Keratinocyte (primary cell): ENCODE results near the gene RBM38. TPM values are rescaled to one million over a fixed set of nuclear protein-coding genes. Genes with fewer than 3 reads are reported as not detected.

ENCODE experiments used
- DNase-seq: peaks from one replicate; pipeline ENCODE4 v3.0.0-alpha.2; 2011; ENCODE audit warnings: low read depth, missing footprints, low spot score
- FAIRE-seq: peaks from 2 replicates; lab custom pipeline; 2011; peaks lifted over from hg19 to GRCh38; lab: Jason Lieb, UNC
- H2AFZ ChIP-seq: 2 replicates; pipeline ENCODE4 v1.6.0; 2012; ENCODE audit warnings: low read length, control low read depth, inconsistent platforms; ENCODE audit not compliant: control insufficient read depth
- H3K27ac ChIP-seq: 2 replicates; pipeline ENCODE4 v1.5.1; 2011; ENCODE audit warnings: low read length; ENCODE audit not compliant: control insufficient read depth, insufficient read depth
- H3K27me3 ChIP-seq: 3 replicates; pipeline ENCODE4 v1.6.0; 2011; ENCODE audit warnings: low read length; ENCODE audit not compliant: control insufficient read depth, insufficient read depth; ENCODE audit errors: extremely low read depth
- H3K36me3 ChIP-seq, 2 experiments: 2 replicates in 1 of 2; 3 replicates in 1 of 2; pipeline ENCODE4 v1.5.1; 2011; ENCODE audit warnings: low read length in 2 of 2, mild to moderate bottlenecking in 1 of 2; ENCODE audit not compliant: control insufficient read depth in 2 of 2, insufficient read depth in 2 of 2; ENCODE audit errors: extremely low read depth in 1 of 2
- H3K4me1 ChIP-seq: 3 replicates; pipeline ENCODE4 v1.5.1; 2011; ENCODE audit warnings: low read length; ENCODE audit not compliant: control insufficient read depth, insufficient read depth; ENCODE audit errors: extremely low read depth
- H3K4me2 ChIP-seq: 3 replicates; pipeline ENCODE4 v1.6.0; 2011; ENCODE audit warnings: low read depth, low read length; ENCODE audit not compliant: control insufficient read depth, insufficient read depth; ENCODE audit errors: extremely low read depth
- H3K4me3 ChIP-seq, 3 experiments: fragments of 200-600 bp in 1 of 3; sonication (generic) in 1 of 3; 2 replicates in 2 of 3; 3 replicates in 1 of 3; pipeline ENCODE4 v1.5.1; 2011 to 2016; ENCODE audit warnings: low read length in 3 of 3, mild to moderate bottlenecking in 3 of 3, control low read depth in 2 of 3, inconsistent platforms in 1 of 3, low read depth in 1 of 3, mixed read lengths in 1 of 3, mixed run types in 1 of 3, moderate library complexity in 1 of 3; ENCODE audit not compliant: control insufficient read depth in 2 of 3, insufficient read depth in 2 of 3; ENCODE audit errors: extremely low read depth in 1 of 3
- H3K79me2 ChIP-seq: 2 replicates; pipeline ENCODE4 v1.6.0; 2012; ENCODE audit warnings: low read length; ENCODE audit not compliant: control insufficient read depth, insufficient read depth
- H3K9ac ChIP-seq: 3 replicates; pipeline ENCODE4 v1.6.0; 2011; ENCODE audit warnings: low read length; ENCODE audit not compliant: control insufficient read depth, insufficient read depth; ENCODE audit errors: extremely low read depth
- H3K9me1 ChIP-seq: 3 replicates; pipeline ENCODE4 v1.6.0; 2011; ENCODE audit warnings: low read length; ENCODE audit not compliant: control insufficient read depth, insufficient read depth; ENCODE audit errors: extremely low read depth
- H3K9me3 ChIP-seq: 2 replicates; pipeline ENCODE4 v1.5.1; 2012; ENCODE audit warnings: low read depth, low read length; ENCODE audit not compliant: control insufficient read depth
- H4K20me1 ChIP-seq: 3 replicates; pipeline ENCODE4 v1.6.0; 2011; ENCODE audit warnings: low read length; ENCODE audit not compliant: control insufficient read depth, insufficient read depth; ENCODE audit errors: extremely low read depth
- CTCF ChIP-seq, 3 experiments: IDR thresholded peaks in 1 of 3; conservative IDR thresholded peaks in 1 of 3; optimal IDR thresholded peaks in 1 of 3; 2 replicates in 2 of 3; 3 replicates in 1 of 3; pipeline versions ENCODE3 to v1.5.1; 2011; ENCODE audit warnings: low read length in 3 of 3, mild to moderate bottlenecking in 3 of 3, moderate library complexity in 2 of 3, control low read depth in 1 of 3, inconsistent platforms in 1 of 3; ENCODE audit not compliant: insufficient read depth in 2 of 3; ENCODE audit errors: extremely low read depth in 1 of 3
- EZH2 ChIP-seq: IDR thresholded peaks from one replicate; pipeline ENCODE4 v1.6.1; 2012; ENCODE audit warnings: inconsistent platforms, mild to moderate bottlenecking, low read length, moderate library complexity
- dilution Hi-C: fragments of 300-500 bp; cut with MboI; formaldehyde crosslinking; loops from one replicate; pipeline ENCODE4 v1.7.0; 2020; ENCODE audit warnings: low sequenced_read_pairs; ENCODE audit not compliant: extremely low pct_ligation_motif_present
- polyA plus RNA-seq, 5 experiments: library from polyadenylated mRNA; depleted of rRNA in 3 of 5; stranded (reverse) in 3 of 5; stranded (forward) in 1 of 5; unstranded in 1 of 5; fragments of >200 nt; gene quantifications; 1 replicate in 1 of 5; 2 replicates in 3 of 5; 3 replicates in 1 of 5; pipeline versions ENCODE4 v1.2.1 to v1.2.3, GENCODE V29; 2011 to 2012; ENCODE audit warnings: missing spikeins in 2 of 5, low read depth in 1 of 5, low replicate concordance in 1 of 5

RBM38 gene
- polyA plus RNA-seq, 1 donor (not counting 4 experiments of a cell fraction or from before 2014, with no cell fraction given), result 5.1 TPM

DNA sequence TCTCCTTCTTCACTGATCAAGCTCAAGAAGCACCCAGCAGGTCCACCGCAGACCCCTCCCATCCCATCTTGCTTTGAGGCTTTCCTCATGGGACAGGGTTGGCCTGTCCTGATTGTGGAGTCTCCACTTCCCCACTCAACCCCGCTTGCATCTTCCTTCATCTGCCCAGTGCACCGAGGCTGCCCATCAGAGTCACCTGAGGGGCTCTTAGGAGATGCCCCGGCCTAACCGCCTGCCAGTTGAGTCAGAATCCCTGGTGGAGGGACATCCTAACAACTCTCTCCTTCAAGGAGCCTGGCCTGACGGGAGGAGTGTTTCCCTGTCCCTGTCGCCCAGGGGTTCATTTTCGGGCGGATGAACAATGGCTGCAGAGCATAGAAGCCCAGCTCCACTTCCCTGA, 46.1 kb downstream of the RBM38 start:
- Histone ChIP-seq H3K4me2 (no peak overlapping the region), H3K79me2 (no peaks in the 10 kb centered on the region), H3K9me3 (no peaks in the 10 kb centered on the region), H3K27ac (no peak overlapping the region), H3K36me3 (no peaks in the 10 kb centered on the region), H3K9me1 (no peaks in the 10 kb centered on the region), H2AFZ (no peak overlapping the region), H3K4me1 (peaks cover 9% of the 10 kb centered on the region), H3K27me3 (peaks cover 33% of the 10 kb centered on the region), H3K9ac (no peak overlapping the region), H4K20me1 (peaks cover 6% of the 10 kb centered on the region), H3K4me3 (no peak overlapping the region)
- no peak for TF ChIP-seq CTCF (optimal IDR thresholded peaks at IDR 0.05 in 1 of 3, IDR thresholded peaks at IDR 0.05 in 1 of 3, conservative IDR thresholded peaks at IDR 0.05 in 1 of 3; ENCODE audit: extremely low read depth in 1 of 3, insufficient read depth in 2 of 3, low read length in 3 of 3)
- DNase-seq, result no peak
- dilution Hi-C loops, result no loop called here
- no peak for FAIRE-seq

GRCh38 chr20:57437672-57438330, 46.6 kb downstream of the RBM38 start:
- TF ChIP-seq EZH2 (no peak), CTCF (optimal IDR thresholded peaks at IDR 0.05 in 1 of 3, IDR thresholded peaks at IDR 0.05 in 1 of 3, conservative IDR thresholded peaks at IDR 0.05 in 1 of 3; ENCODE audit: extremely low read depth in 1 of 3, insufficient read depth in 2 of 3, low read length in 3 of 3) (no peak)

More at GRCh38 chr20:57437672-57438330, 46.6 kb downstream of the RBM38 start:
- no peaks in the 10 kb centered on the region for H3K79me2 ChIP-seq
- no peak overlapping the region for H3K4me2 ChIP-seq
- peaks cover 6% of the 10 kb centered on the region for H4K20me1 ChIP-seq
- dilution Hi-C loops, result no loop called here
- FAIRE-seq (no peak), DNase-seq (no peak)
- no peak overlapping the region for H3K27ac ChIP-seq
- H3K27me3 ChIP-seq, result peaks cover 33% of the 10 kb centered on the region
- no peak overlapping the region for H3K4me3 ChIP-seq
- H2AFZ ChIP-seq, result no peak overlapping the region
- H3K9me1 ChIP-seq, result no peaks in the 10 kb centered on the region
- H3K9ac ChIP-seq, result no peak overlapping the region
- H3K36me3 ChIP-seq, result no peaks in the 10 kb centered on the region
- no peaks in the 10 kb centered on the region for H3K9me3 ChIP-seq
- peaks cover 9% of the 10 kb centered on the region for H3K4me1 ChIP-seq
